ENCODE results near the gene SLPI.

Gene SLPI

GRCh38 chr20:45254383-45255262 is at the start of gene SLPI:
Gene SLPI (minus strand): TSS chr20:45254564. CDS start chr20:45254543, 21 bp downstream.
- DNase-seq, result no peak

GRCh38 chr20:45303586-45304463 is 49.5 kb upstream of the SLPI start:
- DNase-seq, result peak in 3 of 56 donors; percentile 4 to 9 (median 6)

DNA sequence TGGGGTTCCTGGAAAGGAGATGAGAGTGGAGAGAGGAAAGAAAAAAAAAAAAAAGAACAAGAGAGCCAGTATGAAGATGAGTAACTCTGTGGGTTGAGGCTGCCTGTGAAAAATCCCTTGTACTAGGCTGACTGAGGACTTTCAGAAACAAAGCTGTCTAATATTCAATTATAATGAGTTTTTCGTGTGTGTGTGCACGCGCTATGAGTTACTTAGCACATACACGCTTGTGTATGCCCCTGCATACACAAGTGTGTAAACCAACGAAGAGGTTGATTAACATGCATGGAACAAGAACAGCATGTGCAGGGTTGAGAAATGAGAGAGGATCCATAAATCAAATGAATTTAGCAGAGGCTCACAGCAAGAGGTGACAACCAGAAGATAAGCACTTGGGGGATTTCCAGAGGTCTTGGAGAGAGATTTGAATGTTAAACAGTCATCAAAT is 47.5 kb upstream of the SLPI start:
- no peak for DNase-seq

GRCh38 chr20:45300961-45301360 is 46.6 kb upstream of the SLPI start:
- DNase-seq, result peak in 1 of 56 donors; percentile 3

- DNase-seq, result no peak
Observed at GRCh38 chr20:45299786-45300185, 45.4 kb upstream of the SLPI start.

GRCh38 chr20:45297786-45298497 is 43.6 kb upstream of the SLPI start:
- DNase-seq, result no peak

DNA sequence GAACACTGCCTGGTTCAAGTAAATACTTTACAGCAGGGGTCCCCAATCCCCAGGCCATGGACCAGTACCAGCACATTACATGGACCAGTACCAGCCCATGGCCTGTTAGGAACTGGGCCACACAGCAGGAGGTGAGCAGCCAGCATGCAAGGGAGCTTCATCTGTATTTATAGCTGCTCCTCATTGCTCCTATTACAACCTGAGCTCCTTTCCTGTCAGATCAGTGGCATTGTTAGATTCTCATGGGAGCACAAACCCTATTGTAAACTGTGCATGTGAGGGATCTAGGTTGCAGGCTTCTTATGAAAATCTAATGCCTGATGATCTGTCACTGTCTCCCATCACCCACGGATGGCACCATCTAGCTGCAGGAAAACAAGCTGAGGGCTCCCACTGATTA is 40.3 kb upstream of the SLPI start:
- no peak for DNase-seq

- no peak for DNase-seq
Observed at GRCh38 chr20:45294003-45294368, 39.6 kb upstream of the SLPI start.

DNA sequence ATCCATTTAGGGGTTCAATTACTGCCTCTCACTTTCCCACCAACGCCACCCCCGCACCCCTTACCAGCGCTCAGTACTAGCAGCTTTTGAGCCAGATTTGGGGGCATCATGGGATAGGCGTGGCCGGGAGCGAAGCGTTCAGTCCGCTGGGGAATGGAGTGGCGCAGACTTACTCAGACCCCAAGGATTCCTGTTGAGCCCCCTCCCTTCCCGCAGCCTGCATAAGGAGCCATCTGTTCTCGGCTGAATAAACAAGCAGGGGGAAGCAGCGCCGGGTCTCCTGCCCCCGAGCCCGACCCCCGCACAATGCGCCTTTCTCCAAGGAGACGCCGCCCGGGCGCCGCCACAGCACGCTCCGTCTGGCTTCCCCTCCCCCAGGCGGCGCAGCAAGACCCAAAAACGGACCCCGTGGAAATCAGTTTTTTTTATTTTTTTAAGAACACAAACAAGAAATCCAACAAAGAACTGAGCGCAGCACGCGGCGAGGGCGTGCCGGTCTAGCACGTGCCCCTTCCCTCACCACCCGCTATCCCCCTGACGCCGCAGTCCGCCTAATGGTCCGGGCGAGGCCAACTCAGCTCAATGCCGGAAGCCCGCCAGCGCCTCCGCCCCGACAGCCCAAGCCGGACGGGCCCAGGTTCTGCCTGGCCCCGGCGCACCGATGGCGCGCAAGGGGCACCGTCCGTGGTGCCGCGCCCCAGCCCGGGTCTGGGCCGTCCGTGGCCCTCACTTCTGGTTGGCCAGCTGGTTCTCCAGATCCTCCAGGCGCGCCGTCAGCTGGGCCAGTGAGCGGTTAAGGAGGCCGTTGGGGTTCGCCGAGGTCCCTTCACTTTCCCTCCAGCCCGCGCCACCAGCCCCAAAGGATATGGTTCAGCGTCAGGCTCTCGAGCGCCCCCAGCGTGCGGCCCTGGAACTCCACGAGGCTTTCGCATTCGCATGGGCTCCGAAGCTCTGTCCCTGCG is 39.0 kb upstream of the SLPI start:
- peak in 47 of 56 donors; percentile 5 to 85 (median 51) for DNase-seq

DNA sequence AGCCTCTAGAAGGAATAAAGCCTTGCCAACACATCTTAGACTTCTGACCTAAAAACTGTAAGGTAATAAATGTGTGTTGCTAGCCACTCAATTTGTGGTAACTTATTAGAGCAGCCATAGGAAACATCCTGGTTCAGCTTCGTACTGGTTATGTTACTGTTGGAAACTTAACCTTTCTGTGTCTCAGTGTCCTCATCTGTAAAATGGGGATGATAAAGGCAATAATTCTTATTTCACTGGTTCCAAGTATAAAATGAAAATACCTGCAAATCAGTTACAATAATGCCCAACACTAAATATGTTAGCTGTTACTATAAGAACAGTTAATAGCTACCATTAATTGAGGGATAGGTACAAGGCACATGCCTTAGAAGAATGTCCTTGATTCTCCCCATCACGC is 38.0 kb upstream of the SLPI start:
- no peak for DNase-seq

DNA sequence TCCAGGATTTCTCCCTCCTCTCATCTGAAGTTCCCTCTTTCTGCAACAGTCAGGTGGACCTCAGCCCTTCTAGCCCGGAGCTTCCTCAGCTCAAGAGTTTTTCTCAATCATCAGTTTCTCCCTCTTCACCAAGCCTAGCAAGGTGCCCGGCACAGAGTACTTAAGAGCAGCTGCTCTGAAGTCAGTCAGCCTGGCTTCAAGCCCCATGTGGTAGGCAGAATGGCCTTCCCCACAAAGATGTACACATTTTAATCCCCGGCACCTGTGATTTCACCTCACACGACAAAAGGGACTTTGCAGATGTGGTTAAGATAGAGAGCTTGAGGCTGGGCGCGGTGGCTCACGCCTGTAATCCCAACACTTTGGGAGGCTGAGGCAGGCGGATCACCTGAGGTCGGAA is 37.2 kb upstream of the SLPI start:
- no peak for DNase-seq

DNA sequence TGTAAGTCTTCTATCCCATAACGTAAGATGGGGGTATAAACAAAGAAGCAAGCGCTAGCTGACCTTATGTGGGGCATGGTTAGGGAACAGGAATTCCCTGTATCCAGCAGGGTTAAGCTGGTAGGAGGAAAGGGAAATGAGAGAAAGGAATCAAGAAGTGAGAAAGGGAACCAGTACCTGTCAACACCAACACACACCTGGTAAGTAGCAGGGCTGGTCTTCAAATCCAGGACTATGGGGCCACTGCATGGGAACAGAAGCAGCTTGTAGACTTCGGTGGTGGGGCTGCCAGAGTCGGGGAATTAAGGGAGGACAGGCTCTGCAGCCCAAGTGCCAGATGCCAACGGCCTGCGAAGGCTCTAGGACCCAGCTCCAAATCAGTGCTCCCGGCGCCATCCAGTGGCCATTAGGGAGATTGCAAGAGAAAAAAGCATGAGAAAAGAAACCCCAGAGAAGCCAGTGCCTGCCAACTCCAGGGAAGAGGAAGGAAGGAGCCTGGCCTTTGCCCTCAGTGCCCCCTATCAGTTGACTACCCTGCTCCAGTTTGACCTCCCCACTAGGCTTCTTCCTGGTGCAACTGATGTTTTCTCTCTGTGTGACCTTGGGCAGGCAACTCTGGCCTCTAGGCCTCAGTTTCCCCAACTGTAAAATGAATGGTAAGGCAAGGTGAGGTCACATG is 36.5 kb upstream of the SLPI start:
- DNase-seq, result peak in 50 of 56 donors; percentile 15 to 90 (median 54)

DNA sequence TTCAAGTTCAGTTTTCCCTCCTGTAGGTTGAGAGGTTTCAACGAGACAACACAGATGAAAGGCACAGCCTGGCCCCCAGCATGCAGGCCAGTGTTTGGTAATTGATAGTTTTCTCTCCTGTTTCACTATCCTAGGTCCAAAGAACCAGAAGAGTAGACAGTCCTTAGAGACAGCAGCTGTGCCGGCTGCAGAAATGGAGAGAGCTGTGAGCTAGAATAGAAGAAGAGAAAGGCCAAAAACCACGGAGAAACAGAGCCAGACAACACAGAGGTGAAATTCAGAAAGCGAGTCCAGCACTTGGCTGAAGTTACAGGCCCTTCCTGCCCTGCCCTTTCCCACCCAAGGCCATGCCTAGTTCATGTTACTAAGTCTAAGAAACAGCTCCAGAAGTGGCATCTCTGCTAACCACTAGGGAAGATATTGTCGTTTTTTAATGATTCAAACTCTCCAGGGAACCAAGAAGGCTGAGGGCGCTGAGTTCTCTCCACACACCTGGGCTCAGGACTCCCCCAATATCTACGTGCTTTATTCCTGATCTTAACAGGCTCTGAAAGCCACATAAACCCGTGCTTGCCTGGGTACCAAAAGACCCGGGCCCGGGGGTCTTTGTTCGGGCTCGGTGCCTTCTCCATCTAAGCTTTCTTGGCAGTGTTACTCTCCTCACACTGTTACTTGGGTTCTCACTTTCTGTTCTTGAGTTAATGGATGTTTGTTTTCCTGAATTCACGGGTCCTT is 35.7 kb upstream of the SLPI start:
- DNase-seq, result no peak

DNA sequence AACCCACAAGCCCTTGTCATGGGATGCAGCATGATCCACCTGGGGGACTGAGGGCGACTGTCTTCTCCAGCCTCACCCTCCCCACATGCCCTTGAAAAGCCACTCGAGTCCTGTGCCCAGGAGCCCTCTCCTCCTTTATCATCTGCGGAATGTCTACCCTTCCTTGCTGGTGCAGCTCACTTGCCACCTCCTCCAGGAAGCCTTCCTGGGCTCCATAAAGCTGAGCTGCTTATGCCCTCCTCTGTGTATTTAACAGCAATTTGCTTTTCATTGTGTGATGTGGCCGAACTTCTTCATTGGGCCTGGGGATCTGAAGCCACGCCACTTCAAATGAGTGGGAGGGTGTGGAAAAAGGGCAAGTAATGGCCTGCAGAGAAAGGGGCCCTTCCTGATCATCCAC is 34.5 kb upstream of the SLPI start:
- no peak for DNase-seq

GRCh38 chr20:45288376-45288775 is 34.0 kb upstream of the SLPI start:
- no peak for DNase-seq

GRCh38 chr20:45283551-45284057 is 29.2 kb upstream of the SLPI start:
- no peak for DNase-seq

DNA sequence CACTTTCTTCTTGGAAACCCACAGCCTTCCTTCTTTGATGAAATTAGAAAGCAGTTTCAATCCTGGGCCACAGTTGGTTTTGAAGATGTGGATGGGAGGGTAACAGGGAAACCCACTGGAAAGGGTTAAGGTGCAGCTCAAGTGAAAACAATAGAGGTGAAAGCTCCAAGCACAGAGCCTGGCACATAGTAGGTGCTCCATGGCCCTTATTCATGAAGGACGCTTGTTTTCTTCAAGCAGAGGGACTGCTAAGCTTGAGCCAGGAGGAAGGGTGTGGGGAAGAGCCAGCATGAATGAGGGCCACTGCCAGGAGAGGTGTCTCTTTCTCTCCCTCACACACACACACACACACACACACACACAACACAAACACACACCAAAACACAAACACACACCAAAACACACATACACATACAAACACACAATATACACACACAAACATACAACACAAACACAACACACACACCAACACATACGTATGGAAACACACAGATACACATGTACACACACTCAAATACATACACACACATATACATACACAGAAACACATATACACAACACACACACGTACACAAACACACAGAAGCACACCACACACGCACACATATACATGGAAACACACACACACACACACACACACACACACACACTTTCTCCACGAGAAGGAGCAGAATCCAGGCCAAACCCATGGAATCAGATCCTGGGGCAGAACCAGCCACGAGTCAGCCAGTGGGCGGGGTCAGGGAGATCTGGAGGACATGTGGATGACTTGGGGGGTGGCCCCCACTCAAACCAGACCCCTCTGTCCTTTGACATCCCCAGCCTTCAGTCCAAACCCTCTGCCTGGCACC is 28.6 kb upstream of the SLPI start:
- DNase-seq, result no peak

- DNase-seq, result no peak
Observed at GRCh38 chr20:45279992-45280391, 25.6 kb upstream of the SLPI start.
